CD14-positive monocyte (primary cell): Measurements from ENCODE around the gene CKAP5. TPM values are rescaled to one million over a fixed set of nuclear protein-coding genes. Genes with fewer than 3 reads are reported as not detected.
A peak's percentile ranks its signal among the peaks of the same experiment; 100 is the strongest.

ENCODE experiments used
- DNase-seq, 3 donors: peaks; one replicate each; pipeline ENCODE4 v3.0.0-alpha.2; 2011 to 2022
- H2AFZ ChIP-seq: 2 replicates; pipeline ENCODE4 v1.6.0; 2012; ENCODE audit warnings: mild to moderate bottlenecking, low read depth, low read length, inconsistent platforms; ENCODE audit not compliant: insufficient read depth, poor library complexity, severe bottlenecking
- H3K27ac ChIP-seq, 2 donors: 1 replicate in 1 of 2; 2 replicates in 1 of 2; pipeline ENCODE4 v1.5.1; 2012 to 2013; ENCODE audit warnings: low read length in 2 of 2, control low read depth in 1 of 2, inconsistent platforms in 1 of 2, low read depth in 1 of 2, mild to moderate bottlenecking in 1 of 2
- H3K27me3 ChIP-seq, 2 donors: one replicate each; pipeline versions ENCODE4 v1.6.0 to v1.6.1; 2011 to 2013; ENCODE audit warnings: low read length in 2 of 2; ENCODE audit not compliant: control insufficient read depth in 2 of 2, insufficient read depth in 2 of 2
- H3K36me3 ChIP-seq, 2 donors: replicated peaks in 1 of 2; 1 replicate in 1 of 2; 2 replicates in 1 of 2; pipeline versions ENCODE4 v1.5.1 to v1.6.1; 2012 to 2013; ENCODE audit warnings: low read length in 2 of 2, control low read depth in 1 of 2, inconsistent platforms in 1 of 2, mild to moderate bottlenecking in 1 of 2; ENCODE audit not compliant: insufficient read depth in 2 of 2, control insufficient read depth in 1 of 2
- H3K4me1 ChIP-seq, 2 donors: 1 replicate in 1 of 2; 2 replicates in 1 of 2; pipeline versions ENCODE4 v1.5.1 to v1.6.1; 2012 to 2013; ENCODE audit warnings: low read length in 2 of 2, control low read depth in 1 of 2, inconsistent platforms in 1 of 2, mild to moderate bottlenecking in 1 of 2, moderate library complexity in 1 of 2; ENCODE audit not compliant: insufficient read depth in 2 of 2, control insufficient read depth in 1 of 2
- H3K4me2 ChIP-seq: replicated peaks from 2 replicates; pipeline ENCODE3; 2012; ENCODE audit warnings: low read length, moderate library complexity, mild to moderate bottlenecking; ENCODE audit not compliant: poor library complexity, severe bottlenecking; ENCODE audit errors: extremely low read depth
- H3K4me3 ChIP-seq, 3 experiments: fragments of 200-600 bp in 1 of 3; sonication (generic) in 1 of 3; replicated peaks in 1 of 3; 1 replicate in 2 of 3; 2 replicates in 1 of 3; pipeline ENCODE4 v1.5.1; 2011 to 2013; ENCODE audit warnings: low read length in 3 of 3, mild to moderate bottlenecking in 3 of 3, control low read depth in 2 of 3, low read depth in 2 of 3, inconsistent platforms in 1 of 3, moderate library complexity in 1 of 3
- H3K79me2 ChIP-seq: 2 replicates; pipeline ENCODE4 v1.6.0; 2012; ENCODE audit warnings: mild to moderate bottlenecking, control low read depth, inconsistent platforms, low read length, moderate library complexity; ENCODE audit not compliant: insufficient read depth
- H3K9ac ChIP-seq: 2 replicates; pipeline ENCODE4 v1.6.0; 2017; ENCODE audit warnings: low read length, mild to moderate bottlenecking; ENCODE audit not compliant: insufficient read depth, poor library complexity, severe bottlenecking
- H3K9me3 ChIP-seq, 2 donors: replicated peaks in 1 of 2; 1 replicate in 1 of 2; 2 replicates in 1 of 2; pipeline versions ENCODE4 v1.5.1 to v1.6.1; 2012 to 2013; ENCODE audit warnings: low read length in 2 of 2, control low read depth in 1 of 2; ENCODE audit not compliant: control insufficient read depth in 1 of 2, insufficient read depth in 1 of 2
- H4K20me1 ChIP-seq: 2 replicates; pipeline ENCODE4 v1.6.0; 2012; ENCODE audit warnings: mild to moderate bottlenecking, low read length, control low read depth, moderate library complexity; ENCODE audit not compliant: insufficient read depth
- H3K27ac Mint-ChIP-seq, 7 donors: one replicate each; pipeline ENCODE4 v1.8.0; 2020; ENCODE audit warnings: mild to moderate bottlenecking in 7 of 7, mixed read lengths in 7 of 7, moderate library complexity in 6 of 7, inconsistent platforms in 2 of 7
- H3K27me3 Mint-ChIP-seq, 3 donors: one replicate each; pipeline ENCODE4 v1.8.0; 2021 to 2022; ENCODE audit warnings: low read depth in 3 of 3, mild to moderate bottlenecking in 3 of 3, mixed read lengths in 3 of 3, moderate library complexity in 3 of 3, inconsistent platforms in 1 of 3
- H3K36me3 Mint-ChIP-seq, 2 donors: one replicate each; pipeline ENCODE4 v1.8.0; 2020; ENCODE audit warnings: mixed read lengths in 2 of 2, inconsistent platforms in 1 of 2, mild to moderate bottlenecking in 1 of 2
- H3K4me1 Mint-ChIP-seq: one replicate; pipeline ENCODE4 v1.8.0; 2020; ENCODE audit warnings: mild to moderate bottlenecking, mixed read lengths
- H3K4me3 Mint-ChIP-seq, 2 donors: one replicate each; pipeline ENCODE4 v1.8.0; 2020; ENCODE audit warnings: mild to moderate bottlenecking in 2 of 2, mixed read lengths in 2 of 2, moderate library complexity in 1 of 2
- H3K9me3 Mint-ChIP-seq, 7 donors: one replicate each; pipeline ENCODE4 v1.8.0; 2020 to 2022; ENCODE audit warnings: mixed read lengths in 7 of 7, mild to moderate bottlenecking in 6 of 7, moderate library complexity in 6 of 7, inconsistent platforms in 2 of 7
- WGBS: methylation state at CpG from one replicate; pipeline ENCODE4 v1.1.5; 2013; ENCODE audit warnings: missing lambda C conversion rate; ENCODE audit not compliant: insufficient coverage; 5-methylcytosine and 5-hydroxymethylcytosine counted together
- intact Hi-C, 2 donors: fragments of 100-400 bp; cut with micrococcal nuclease; formaldehyde crosslinking; loops; one replicate each; pipeline versions ENCODE4 v1.15.0 to v1.15.1; 2023
- polyA plus RNA-seq, 3 donors: library from polyadenylated mRNA; depleted of rRNA in 1 of 3; unstranded in 2 of 3; stranded (reverse) in 1 of 3; fragments of 300-500 nt in 2 of 3; fragments of >200 nt in 1 of 3; fragmentation: Illumina TruSeq in 2 of 3; gene quantifications; 1 replicate in 2 of 3; 2 replicates in 1 of 3; pipeline ENCODE4 v1.2.3, GENCODE V29; 2012 to 2021
- TF ChIP-seq, protein P1 (sequence below): fragments of 200-600 bp; IDR thresholded peaks from one replicate; pipeline ENCODE4 v1.8.0; 2022; ENCODE audit warnings: antibody characterized with exemption, mild to moderate bottlenecking

CKAP5 gene
- polyA plus RNA-seq, 3 donors, result 6.4 to 10.2 (median 7.9) TPM

DNA sequence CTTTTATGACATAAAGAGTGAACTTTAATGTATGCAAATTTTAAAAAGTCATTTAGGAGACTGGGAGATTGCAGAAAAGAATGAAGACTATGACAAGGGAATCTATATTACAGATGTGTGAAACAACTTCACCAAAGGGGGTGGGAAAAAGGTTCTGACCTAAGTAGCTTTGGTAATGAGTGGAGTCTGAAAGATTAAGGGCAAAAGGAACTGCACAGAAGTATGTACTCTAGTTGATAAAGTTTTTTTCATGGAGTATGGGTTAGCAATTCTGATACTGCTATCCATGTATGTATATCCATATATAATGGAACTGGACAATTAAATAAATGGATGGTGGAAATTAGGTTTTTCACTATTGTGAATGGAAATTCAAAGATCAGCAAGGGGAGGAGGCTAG, 9.2 kb downstream of the CKAP5 start:
- H3K27ac Mint-ChIP-seq, result no peak overlapping the region

DNA sequence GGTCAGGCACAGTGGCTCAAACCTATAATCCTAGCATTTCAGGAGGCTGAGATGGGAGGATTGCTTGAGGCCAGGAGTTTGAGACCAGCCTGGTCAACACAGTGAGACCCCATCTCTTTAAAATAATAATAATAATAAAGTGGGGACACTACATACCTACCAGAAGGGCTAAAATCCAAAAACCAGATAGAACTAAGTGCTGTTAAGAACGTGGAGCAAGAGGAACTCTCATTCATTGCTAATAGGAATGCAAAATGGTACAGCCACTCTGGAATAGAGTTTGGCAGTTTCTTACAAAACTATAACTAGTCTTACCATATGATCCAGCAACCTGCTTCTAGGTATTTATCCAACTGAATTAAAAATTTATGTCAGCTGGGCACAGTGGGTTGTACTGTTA, 9.6 kb downstream of the CKAP5 start:
- Histone ChIP-seq H3K79me2 (peaks cover 99% of the 10 kb centered on the region), H4K20me1 (peaks cover 8% of the 10 kb centered on the region), H2AFZ (no peak overlapping the region), H3K4me1 (no peaks in the 10 kb centered on the region), H3K4me2 (no peak overlapping the region), H3K27ac (no peak overlapping the region), H3K9ac (no peak overlapping the region), H3K36me3 (no peaks in the 10 kb centered on the region), H3K27me3 (no peaks in the 10 kb centered on the region), H3K4me3 (no peak overlapping the region), H3K9me3 (no peaks in the 10 kb centered on the region)
- Mint-ChIP-seq H3K9me3 (no peaks in the 10 kb centered on the region), H3K4me1 (peaks cover 25% of the 10 kb centered on the region), H3K27ac (no peak overlapping the region), H3K36me3 (peaks cover 4 to 16% of the 10 kb centered on the region in 2 donors), H3K4me3 (no peak overlapping the region), H3K27me3 (no peaks in the 10 kb centered on the region)
- intact Hi-C loops, result no loop called here
- no peak for DNase-seq
- TF ChIP-seq, protein P1, sequence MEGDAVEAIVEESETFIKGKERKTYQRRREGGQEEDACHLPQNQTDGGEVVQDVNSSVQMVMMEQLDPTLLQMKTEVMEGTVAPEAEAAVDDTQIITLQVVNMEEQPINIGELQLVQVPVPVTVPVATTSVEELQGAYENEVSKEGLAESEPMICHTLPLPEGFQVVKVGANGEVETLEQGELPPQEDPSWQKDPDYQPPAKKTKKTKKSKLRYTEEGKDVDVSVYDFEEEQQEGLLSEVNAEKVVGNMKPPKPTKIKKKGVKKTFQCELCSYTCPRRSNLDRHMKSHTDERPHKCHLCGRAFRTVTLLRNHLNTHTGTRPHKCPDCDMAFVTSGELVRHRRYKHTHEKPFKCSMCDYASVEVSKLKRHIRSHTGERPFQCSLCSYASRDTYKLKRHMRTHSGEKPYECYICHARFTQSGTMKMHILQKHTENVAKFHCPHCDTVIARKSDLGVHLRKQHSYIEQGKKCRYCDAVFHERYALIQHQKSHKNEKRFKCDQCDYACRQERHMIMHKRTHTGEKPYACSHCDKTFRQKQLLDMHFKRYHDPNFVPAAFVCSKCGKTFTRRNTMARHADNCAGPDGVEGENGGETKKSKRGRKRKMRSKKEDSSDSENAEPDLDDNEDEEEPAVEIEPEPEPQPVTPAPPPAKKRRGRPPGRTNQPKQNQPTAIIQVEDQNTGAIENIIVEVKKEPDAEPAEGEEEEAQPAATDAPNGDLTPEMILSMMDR, result no peak
- no CpG with 5 or more reads among the region's 1 CpG for WGBS

More for the DNA sequence above, 9.2 kb downstream of the CKAP5 start:
- peaks cover 23% of the 10 kb centered on the region for H3K4me1 Mint-ChIP-seq
- H3K4me1 ChIP-seq, result no peaks in the 10 kb centered on the region
- no peak overlapping the region for H2AFZ ChIP-seq
- no peaks in the 10 kb centered on the region for H3K27me3 ChIP-seq
- H3K36me3 ChIP-seq, result no peaks in the 10 kb centered on the region
- no peaks in the 10 kb centered on the region for H3K9me3 Mint-ChIP-seq
- H3K36me3 Mint-ChIP-seq, result peaks cover 4 to 15% of the 10 kb centered on the region in 2 donors
- H3K4me3 Mint-ChIP-seq, result no peak overlapping the region
- no peaks in the 10 kb centered on the region for H3K9me3 ChIP-seq
- H3K79me2 ChIP-seq, result peaks cover 99% of the 10 kb centered on the region
- H3K27ac ChIP-seq, result peak overlapping the region in 1 of 2 donors; percentile 26
- intact Hi-C loops, result no loop called here
- H3K27me3 Mint-ChIP-seq, result peaks cover 0 to 2% (median 0%) of the 10 kb centered on the region in 3 donors
- no peak overlapping the region for H3K4me3 ChIP-seq
- no peak overlapping the region for H3K4me2 ChIP-seq
- H4K20me1 ChIP-seq, result peaks cover 8% of the 10 kb centered on the region
- H3K9ac ChIP-seq, result no peak overlapping the region
- TF ChIP-seq, protein P1, result no peak
- DNase-seq, result no peak
